ENCODE data around the gene SFRP2. TPM values are rescaled to one million over a fixed set of nuclear protein-coding genes. Genes with fewer than 3 reads are reported as not detected.
A peak's percentile ranks its signal among the peaks of the same experiment; 100 is the strongest.

SFRP2 gene
- polyA plus RNA-seq, 4 donors, result 12.5 to 28.2 (median 20.0) TPM

GRCh38 chr4:153798901-153799693 is 10.2 kb upstream of the SFRP2 start:
- no peak for DNase-seq (ENCODE audit: low read depth in 4 of 4, low spot score in 2 of 4)

DNA sequence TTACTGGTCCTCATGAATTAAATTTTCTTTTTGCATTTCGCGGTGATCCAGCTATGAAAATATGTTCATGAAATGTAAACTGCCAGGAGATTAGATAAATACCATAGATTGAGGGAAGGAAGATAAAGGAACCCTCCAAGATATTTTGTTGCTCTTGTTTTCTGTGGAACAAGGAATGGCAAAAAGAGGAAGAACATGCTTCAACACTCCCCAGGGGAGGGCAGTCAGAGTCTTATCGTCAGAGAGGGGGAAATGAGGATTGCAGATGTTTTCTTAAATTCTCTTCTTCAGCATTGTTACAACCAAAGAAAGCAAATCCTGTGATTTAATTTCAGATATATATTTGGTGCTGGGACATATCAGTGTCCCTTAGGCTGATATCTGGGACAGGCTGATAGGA is 9.5 kb upstream of the SFRP2 start:
- DNase-seq (ENCODE audit: low read depth in 4 of 4, low spot score in 2 of 4), result no peak

- no peak for DNase-seq (ENCODE audit: low read depth in 4 of 4, low spot score in 2 of 4)
Measured at GRCh38 chr4:153794006-153794405, 5.1 kb upstream of the SFRP2 start.

GRCh38 chr4:153792618-153793247 is 3.9 kb upstream of the SFRP2 start:
- no peak for DNase-seq (ENCODE audit: low read depth in 4 of 4, low spot score in 2 of 4)

- peak in 3 of 4 donors; percentile 62 to 82 (median 72) for DNase-seq (ENCODE audit: low read depth in 4 of 4, low spot score in 2 of 4)
Measured at GRCh38 chr4:153791746-153792617, 3.1 kb upstream of the SFRP2 start.

- peak in 1 of 4 donors; percentile 21 for DNase-seq (ENCODE audit: low read depth in 4 of 4, low spot score in 2 of 4)
Measured at GRCh38 chr4:153790962-153791551, 2.2 kb upstream of the SFRP2 start.

GRCh38 chr4:153790500-153790865 is 1.6 kb upstream of the SFRP2 start:
- DNase-seq (ENCODE audit: low read depth in 4 of 4, low spot score in 2 of 4), result no peak

DNA sequence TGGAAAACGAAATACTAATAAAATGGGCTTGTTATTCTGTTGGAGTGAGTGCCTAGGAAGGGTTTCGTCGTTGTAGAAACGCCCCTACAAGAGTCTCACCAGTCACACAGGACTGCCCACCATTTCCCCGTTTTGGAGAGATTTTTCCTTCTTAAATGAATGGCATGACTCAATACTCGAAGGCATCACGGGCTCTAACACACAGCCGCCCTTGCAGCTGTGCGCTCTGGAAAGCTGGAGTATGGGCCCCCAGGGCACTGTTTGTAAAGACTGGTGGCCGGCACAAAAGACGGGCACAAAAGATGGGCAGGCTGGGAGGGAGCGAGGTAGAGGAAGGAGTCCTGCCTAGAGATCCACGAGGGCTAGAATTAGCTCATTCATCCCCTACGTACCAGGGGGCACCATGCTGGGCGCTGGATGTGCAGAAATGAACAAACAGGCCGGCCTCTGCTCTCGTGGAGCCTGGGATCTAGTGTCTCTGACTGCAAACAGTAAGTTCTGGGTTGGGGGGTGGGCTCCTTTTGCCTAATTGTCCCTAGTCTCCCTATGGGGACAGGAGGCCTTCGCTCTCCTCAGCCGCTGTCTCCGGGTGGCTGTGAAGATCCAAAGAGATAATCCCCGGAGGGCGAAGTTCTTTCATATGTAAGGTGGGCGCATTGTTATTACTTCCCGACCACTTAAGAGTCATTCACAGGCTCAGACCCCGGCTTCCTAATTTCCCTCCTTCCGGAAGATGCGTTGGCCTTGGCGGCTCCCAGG is 1.0 kb upstream of the SFRP2 start:
- DNase-seq (ENCODE audit: low read depth in 4 of 4, low spot score in 2 of 4), result peak in 1 of 4 donors; percentile 29

GRCh38 chr4:153788051-153788412 is 851 bp downstream of the SFRP2 start:
- no peak for DNase-seq (ENCODE audit: low read depth in 4 of 4, low spot score in 2 of 4)

- DNase-seq (ENCODE audit: low read depth in 4 of 4, low spot score in 2 of 4), result no peak
Measured at GRCh38 chr4:153787575-153787974, 1.3 kb downstream of the SFRP2 start.

DNA sequence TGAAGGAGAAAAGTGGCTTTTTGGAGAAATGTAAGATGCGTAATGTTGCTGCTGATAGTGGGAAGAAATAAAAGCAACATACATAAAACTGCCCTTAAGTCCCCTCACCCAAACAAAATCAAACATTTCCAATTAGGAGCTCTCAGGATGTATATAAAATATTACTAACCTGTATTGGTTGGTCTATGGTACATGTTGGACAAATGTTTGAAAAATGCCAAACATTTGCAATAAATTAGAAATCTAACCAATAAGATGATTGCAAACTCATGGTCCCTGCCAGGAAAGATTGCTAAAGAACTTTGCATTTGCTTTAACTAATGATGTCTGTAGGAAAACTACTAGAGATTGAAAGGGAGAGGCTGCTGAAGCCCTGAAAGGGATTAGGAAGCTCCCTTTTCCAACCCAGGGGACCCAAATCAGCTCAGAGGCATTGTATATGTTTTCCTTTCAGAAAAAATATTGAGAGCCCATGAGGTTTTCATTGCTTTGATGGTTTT is 1.8 kb downstream of the SFRP2 start:
- no peak for DNase-seq (ENCODE audit: low read depth in 4 of 4, low spot score in 2 of 4)

DNA sequence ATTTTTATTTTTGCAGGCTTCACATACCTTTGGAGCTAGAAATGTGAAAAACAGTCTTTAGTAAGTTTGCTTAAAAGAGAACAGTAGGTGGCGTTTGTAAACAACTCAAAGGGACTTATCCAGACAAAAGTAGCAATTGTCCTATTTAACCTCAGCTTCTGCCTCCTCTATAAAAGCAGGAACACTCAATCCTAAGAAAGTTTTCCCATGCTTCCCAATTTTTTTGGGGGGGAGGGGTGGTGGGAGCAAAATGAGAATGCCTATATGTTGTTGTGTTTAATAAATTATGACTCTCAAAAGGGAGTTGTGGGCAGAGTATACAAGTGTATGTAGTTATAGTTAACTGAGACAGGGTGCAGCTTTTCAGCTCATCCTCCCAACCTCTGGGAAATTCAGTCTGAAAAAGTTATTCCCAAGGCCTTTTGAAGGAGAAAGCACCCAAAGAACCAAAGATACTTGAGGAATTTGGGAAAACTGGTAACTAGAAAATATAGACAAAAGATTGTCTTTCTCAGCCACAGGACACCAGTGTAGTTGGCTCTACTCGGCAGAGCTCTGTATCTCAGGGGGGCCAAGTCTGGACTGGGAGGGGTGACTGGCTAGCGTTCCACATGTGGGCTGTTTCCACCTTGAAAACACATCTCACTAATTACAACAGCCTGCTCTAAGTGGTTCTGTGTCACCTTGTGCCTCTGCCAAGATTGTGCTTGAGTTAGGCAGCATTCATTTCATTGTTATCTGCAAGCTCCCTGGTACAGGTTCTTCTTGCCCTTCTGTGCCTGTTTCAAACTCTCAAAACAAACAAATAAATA is 2.8 kb downstream of the SFRP2 start:
- DNase-seq (ENCODE audit: low read depth in 4 of 4, low spot score in 2 of 4), result no peak

DNA sequence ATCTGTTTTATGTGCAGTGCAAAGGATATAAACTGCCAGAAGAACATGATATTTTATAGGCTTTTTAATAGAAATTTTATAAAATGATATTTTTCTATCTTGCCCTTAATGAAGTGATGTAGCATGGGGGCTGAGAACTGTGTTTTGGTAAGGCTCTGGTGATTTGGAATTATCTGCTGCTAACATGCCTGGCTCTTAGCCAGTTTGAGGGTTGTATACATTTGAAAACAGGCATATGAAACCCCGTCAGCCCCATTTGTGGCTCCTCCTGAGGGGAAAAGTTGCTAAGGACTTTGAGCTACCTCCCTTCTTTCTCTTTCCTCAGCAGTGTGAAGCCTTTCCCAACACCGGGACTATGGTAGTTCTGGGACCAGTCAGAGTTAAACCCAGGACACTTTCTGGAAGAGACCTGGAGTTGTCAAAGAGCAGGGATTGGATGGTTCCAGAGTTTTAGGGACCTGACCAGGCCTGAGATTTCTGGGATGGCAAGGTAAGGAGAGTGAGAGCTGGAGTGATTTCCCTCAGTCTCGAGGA is 4.7 kb downstream of the SFRP2 start:
- DNase-seq (ENCODE audit: low read depth in 4 of 4, low spot score in 2 of 4), result no peak

- no peak for DNase-seq (ENCODE audit: low read depth in 4 of 4, low spot score in 2 of 4)
Measured at GRCh38 chr4:153782581-153782980, 6.3 kb downstream of the SFRP2 start.

DNA sequence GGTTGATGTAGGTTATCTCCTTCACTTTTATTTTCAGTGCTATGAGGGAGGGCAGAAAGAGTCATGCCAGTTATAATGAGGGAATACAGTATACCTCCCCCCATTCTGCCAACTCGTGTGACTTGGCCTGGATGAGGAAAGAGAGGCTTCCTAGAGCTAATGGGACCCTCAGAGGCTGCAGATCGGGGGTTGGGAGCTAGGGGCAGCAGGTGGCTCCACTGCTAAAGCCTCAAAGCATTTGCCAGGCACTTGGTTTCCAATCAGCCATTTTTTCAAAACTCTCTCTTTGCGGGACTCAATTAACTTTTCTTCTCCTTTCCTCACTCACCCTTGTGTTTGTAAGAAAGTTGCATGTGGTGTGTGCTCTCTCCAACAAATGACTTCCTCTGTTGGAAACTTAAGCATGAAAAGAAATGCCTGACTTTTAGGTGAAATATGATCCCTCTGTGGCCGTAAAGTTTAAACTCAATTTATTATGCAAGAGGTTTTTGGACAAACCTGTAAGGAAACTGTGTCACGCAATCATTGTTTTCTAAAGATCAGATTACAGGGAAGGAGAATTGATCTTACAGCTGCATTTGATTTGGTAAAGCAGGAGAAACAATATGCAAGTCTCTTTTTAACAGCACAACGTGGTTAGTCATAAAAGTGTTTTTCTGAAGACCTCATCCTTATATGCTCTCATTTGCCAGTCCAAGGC is 7.0 kb downstream of the SFRP2 start:
- peak in 1 of 4 donors; percentile 48 for DNase-seq (ENCODE audit: low read depth in 4 of 4, low spot score in 2 of 4)

DNA sequence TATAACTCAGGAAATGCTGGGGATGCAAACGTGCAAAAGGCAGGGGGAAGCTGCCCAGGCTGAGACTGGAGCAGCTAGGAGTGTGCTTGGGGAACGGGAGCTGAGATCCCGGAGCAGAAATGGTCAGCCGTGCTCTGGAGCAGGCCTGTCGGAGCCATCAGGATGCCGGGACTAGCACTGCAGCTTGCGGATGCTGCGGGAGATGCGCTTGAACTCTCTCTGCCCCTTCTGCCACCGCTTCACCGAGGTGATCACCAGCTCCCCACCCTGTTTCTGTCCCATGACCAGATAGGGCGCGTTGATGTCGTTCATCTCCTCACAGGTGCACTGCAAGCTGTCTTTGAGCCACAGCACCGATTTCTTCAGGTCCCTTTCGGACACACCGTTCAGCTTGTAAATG is 7.6 kb downstream of the SFRP2 start:
- DNase-seq (ENCODE audit: low read depth in 4 of 4, low spot score in 2 of 4), result no peak

GRCh38 chr4:153780876-153781275 is 8.0 kb downstream of the SFRP2 start:
- no peak for DNase-seq (ENCODE audit: low read depth in 4 of 4, low spot score in 2 of 4)

DNA sequence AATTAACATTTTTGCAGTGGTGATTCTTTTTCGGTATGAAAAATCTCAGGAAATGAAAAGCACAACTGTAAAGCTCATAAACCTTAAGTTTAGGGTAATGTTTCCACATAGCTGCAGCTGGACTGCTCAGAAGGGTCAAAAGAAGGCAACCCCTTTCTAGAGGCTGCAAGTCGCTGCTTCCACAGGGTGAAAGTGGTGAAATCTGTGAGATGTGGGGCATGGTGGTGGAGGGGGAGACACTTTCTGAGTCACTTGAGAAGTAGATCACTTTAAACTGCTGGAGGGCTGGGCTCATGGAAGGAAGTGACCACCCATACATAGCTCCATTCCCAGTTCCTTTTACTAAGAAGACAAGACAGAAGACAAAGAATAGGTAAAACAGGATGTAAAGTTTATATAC is 8.7 kb downstream of the SFRP2 start:
- DNase-seq (ENCODE audit: low read depth in 4 of 4, low spot score in 2 of 4), result no peak
